Right lobe of liver (tissue), 6 donors: ENCODE measurements around the gene GRID1. TPM values are rescaled to one million over a fixed set of nuclear protein-coding genes. Genes with fewer than 3 reads are reported as not detected.

Experiments
- ATAC-seq, 4 donors: fragments of 200-7000 bp; cut with Tn5 transposase; one replicate each; pipeline ENCODE4 v1.9.1; 2020; ENCODE audit warnings: mild to moderate bottlenecking in 4 of 4, moderate library complexity in 4 of 4
- DNase-seq, 3 donors: peaks; one replicate each; pipeline ENCODE4 v3.0.0-alpha.2; 2020
- H3K27ac ChIP-seq, 3 donors: fragments of 200-600 bp; one replicate each; pipeline ENCODE4 v1.8.0; 2022
- H3K27me3 ChIP-seq, 2 donors: fragments of 200-600 bp; one replicate each; pipeline ENCODE4 v1.8.0; 2022
- H3K36me3 ChIP-seq, 4 donors: fragments of 200-600 bp; sonication (generic) in 1 of 4; one replicate each; pipeline versions ENCODE4 v1.5.1 to v1.8.0; 2017 to 2022; ENCODE audit warnings: control low read depth in 1 of 4
- H3K4me1 ChIP-seq, 4 donors: fragments of 200-600 bp; sonication (generic) in 1 of 4; one replicate each; pipeline versions ENCODE4 v1.5.1 to v1.8.0; 2017 to 2022; ENCODE audit warnings: control low read depth in 1 of 4
- H3K4me3 ChIP-seq, 3 donors: fragments of 200-600 bp; one replicate each; pipeline ENCODE4 v1.8.0; 2022
- H3K9me3 ChIP-seq, 4 donors: fragments of 200-600 bp; sonication (generic) in 1 of 4; one replicate each; pipeline versions ENCODE4 v1.5.1 to v1.8.0; 2017 to 2022; ENCODE audit warnings: control low read depth in 1 of 4
- POLR2A ChIP-seq: fragments of 450-650 bp; IDR thresholded peaks from one replicate; pipeline ENCODE4 v1.6.1; 2017; ENCODE audit warnings: antibody characterized with exemption, mild to moderate bottlenecking
- WGBS: methylation state at CpG from one replicate; pipeline ENCODE4 v1.1.6; 2018; ENCODE audit warnings: low coverage, low lambda C conversion rate; ENCODE audit not compliant: insufficient coverage; ENCODE audit errors: missing lambda C conversion rate; 5-methylcytosine and 5-hydroxymethylcytosine counted together
- intact Hi-C, 2 donors: fragments of 100-400 bp; cut with DNase I; formaldehyde crosslinking; loops; one replicate each; pipeline versions ENCODE4 v1.11.2 to v1.14.1; 2022
- total RNA-seq, 6 experiments: library from RNA; depleted of rRNA in 2 of 6; stranded (reverse); fragments of >200 nt in 2 of 6; fragmentation: NEBNext Ultra II Directional in 3 of 6; extraction: Animal tissue kit (Norgen Biotek cat#: 25700) in 3 of 6; gene quantifications; one replicate each; pipeline versions ENCODE4 v1.1.0 to v1.2.4, GENCODE V29; 2016 to 2023
- TF ChIP-seq, protein P1 (sequence below), 4 donors: fragments of 200-600 bp in 3 of 4; fragments of 450-650 bp in 1 of 4; IDR thresholded peaks; one replicate each; pipeline versions ENCODE4 v1.5.1 to v1.8.0; 2016 to 2022; ENCODE audit warnings: antibody characterized with exemption in 4 of 4, mild to moderate bottlenecking in 2 of 4
- donor health status: DM: no; HTN: yes; CAD: no.
- donor health status: DM: no; HTN: no; CAD: no.
- donor health status: DM: no; HTN: no; CAD: no.
- donor health status: DM: no; HTN: yes; CAD: no.
- donor health status: DM: no; HTN: yes; CAD: no.

Gene GRID1
- total RNA-seq, 6 experiments from 2014 or later = 0.05 to 1.9 (median 0.81) TPM

DNA sequence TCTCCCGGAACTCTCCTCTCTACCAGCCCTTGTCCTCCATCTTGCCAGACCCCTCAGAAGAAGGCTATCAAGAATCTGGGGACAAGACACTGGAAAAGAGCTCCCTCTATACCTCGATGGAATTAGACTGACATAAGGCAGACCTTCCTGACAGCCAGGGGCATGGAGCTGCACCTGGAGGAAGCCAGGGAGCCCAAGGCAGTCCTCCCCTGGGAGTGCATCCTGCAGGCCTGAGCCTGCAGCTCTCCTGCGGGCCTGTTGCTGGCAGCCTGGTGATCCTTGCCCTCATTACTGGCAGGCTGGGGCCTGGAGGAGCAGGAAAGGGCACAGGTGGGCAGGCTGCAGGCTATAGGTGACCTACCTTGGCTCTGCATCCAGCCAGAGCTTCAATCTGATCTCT, 323.4 kb downstream of the GRID1 start:
- DNase-seq = no peak
- intact Hi-C loops = no loop called here
- H3K36me3 ChIP-seq = no peaks in the 10 kb centered on the region
- no peaks in the 10 kb centered on the region for H3K27me3 ChIP-seq
- no peak for ATAC-seq
- H3K4me1 ChIP-seq = no peaks in the 10 kb centered on the region
- no peak overlapping the region for H3K27ac ChIP-seq
- no peaks in the 10 kb centered on the region for H3K9me3 ChIP-seq
- TF ChIP-seq, protein P1, sequence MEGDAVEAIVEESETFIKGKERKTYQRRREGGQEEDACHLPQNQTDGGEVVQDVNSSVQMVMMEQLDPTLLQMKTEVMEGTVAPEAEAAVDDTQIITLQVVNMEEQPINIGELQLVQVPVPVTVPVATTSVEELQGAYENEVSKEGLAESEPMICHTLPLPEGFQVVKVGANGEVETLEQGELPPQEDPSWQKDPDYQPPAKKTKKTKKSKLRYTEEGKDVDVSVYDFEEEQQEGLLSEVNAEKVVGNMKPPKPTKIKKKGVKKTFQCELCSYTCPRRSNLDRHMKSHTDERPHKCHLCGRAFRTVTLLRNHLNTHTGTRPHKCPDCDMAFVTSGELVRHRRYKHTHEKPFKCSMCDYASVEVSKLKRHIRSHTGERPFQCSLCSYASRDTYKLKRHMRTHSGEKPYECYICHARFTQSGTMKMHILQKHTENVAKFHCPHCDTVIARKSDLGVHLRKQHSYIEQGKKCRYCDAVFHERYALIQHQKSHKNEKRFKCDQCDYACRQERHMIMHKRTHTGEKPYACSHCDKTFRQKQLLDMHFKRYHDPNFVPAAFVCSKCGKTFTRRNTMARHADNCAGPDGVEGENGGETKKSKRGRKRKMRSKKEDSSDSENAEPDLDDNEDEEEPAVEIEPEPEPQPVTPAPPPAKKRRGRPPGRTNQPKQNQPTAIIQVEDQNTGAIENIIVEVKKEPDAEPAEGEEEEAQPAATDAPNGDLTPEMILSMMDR (IDR thresholded peaks at IDR 0.05) = no peak
- TF ChIP-seq POLR2A = no peak
- WGBS = 68% methylated on average over 2 of the region's 3 CpGs
- H3K4me3 ChIP-seq = no peak overlapping the region

DNA sequence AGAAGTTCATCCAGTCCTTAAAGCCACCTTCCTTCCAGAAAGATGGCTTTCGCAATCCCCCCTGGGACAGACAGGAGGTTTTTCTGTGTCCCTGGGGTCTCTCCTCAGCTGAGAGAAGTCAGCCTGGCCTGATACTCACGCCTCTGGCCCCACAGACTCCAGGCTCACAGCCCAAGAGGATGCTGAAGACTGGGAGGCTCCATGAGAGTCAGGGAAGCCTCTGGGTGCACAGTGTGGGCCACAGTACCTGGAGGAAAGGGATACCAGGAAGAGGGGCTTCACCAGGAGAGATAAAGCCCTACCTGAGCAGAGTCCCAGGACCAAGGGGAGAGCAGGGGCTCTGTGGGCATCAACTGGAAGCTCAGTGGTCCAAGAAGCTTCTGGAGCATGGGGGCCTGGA, 324.4 kb downstream of the GRID1 start:
- Histone ChIP-seq H3K4me3 (no peak overlapping the region), H3K27ac (no peak overlapping the region), H3K9me3 (no peaks in the 10 kb centered on the region), H3K36me3 (no peaks in the 10 kb centered on the region), H3K4me1 (no peaks in the 10 kb centered on the region), H3K27me3 (no peaks in the 10 kb centered on the region)
- TF ChIP-seq, protein P1 (IDR thresholded peaks at IDR 0.05) = no peak
- no peak for TF ChIP-seq POLR2A
- intact Hi-C loops = no loop called here
- WGBS = no CpG with 5 or more reads among the region's 2 CpGs
- DNase-seq = no peak
- ATAC-seq = no peak

DNA sequence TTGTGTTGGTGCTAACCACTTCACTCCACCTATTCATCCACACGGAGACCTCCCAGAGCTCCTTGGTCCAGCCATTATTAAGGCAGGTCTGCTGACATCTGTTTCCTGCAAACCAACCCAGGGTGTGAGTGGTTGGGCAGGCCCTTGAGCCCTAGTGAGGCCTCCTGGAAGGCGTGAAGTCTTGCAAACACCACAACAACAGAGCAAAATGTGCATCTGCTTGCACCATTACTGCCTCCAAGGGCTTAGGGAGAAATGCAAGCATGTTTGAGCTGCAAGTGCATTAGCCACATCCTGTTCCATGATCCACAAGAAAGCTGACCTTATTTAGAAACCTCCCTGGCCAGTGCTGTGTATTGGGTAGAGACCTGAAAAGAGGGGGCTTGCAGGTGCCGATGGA, 325.5 kb downstream of the GRID1 start:
- intact Hi-C loops = no loop called here
- no peak for TF ChIP-seq POLR2A
- no peak for DNase-seq
- no peak for ATAC-seq
- Histone ChIP-seq H3K36me3 (no peaks in the 10 kb centered on the region), H3K9me3 (no peaks in the 10 kb centered on the region), H3K4me1 (no peaks in the 10 kb centered on the region), H3K27me3 (no peaks in the 10 kb centered on the region), H3K27ac (no peak overlapping the region), H3K4me3 (no peak overlapping the region)
- 19% methylated on average over 2 of the region's 3 CpGs for WGBS

DNA sequence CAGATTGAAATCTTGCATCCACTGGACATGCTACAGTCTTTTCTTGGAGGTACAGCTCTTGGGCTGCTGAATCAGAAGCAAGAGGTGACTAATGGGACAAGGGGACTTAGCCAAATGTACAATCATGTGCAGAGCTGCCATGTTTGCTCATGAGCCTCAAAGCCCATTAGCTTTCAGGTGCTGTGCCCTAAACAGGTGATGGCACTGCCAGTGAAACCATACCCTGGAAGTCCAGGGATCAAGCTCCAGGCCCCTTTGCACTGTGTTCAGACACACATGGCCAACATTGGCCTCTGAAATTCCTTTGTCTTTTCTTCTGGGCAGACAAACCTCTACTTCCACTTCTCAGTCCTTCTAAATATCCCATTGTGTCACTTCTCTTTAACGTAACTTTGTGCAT, 328.2 kb downstream of the GRID1 start:
- intact Hi-C loops = no loop called here
- 75% methylated on average over 1 of the region's 1 CpG for WGBS

DNA sequence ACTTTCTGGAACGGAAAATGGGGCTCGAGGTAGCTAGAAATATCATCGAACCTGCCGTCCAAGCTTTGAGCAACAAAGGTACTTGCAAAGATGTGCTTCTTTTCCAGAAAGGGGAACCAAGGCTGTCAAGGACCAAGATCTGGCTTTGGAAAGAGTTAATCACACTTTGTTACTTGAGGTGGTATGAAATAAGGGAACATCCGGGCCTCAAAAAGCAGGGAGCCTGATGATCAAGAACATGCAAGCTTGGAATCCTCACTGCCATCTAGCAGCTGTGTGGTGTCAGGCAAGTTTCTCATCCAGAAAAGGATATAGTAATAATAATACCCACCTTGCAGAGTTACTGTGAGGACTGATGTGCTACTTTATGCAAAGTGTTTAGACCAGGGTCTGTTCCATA, 329.5 kb downstream of the GRID1 start:
- intact Hi-C loops = no loop called here
- ATAC-seq (no peak), DNase-seq (no peak)
- Histone ChIP-seq H3K9me3 (no peaks in the 10 kb centered on the region), H3K4me3 (no peak overlapping the region), H3K4me1 (no peaks in the 10 kb centered on the region), H3K27me3 (no peaks in the 10 kb centered on the region), H3K27ac (no peak overlapping the region), H3K36me3 (no peaks in the 10 kb centered on the region)
- TF ChIP-seq POLR2A = no peak
- TF ChIP-seq, protein P1 (IDR thresholded peaks at IDR 0.05) = no peak
- 62% methylated on average over 5 of the region's 5 CpGs for WGBS

More for the DNA sequence above, 328.2 kb downstream of the GRID1 start:
- ATAC-seq (no peak), DNase-seq (no peak)
- H3K4me1 ChIP-seq = no peaks in the 10 kb centered on the region
- no peaks in the 10 kb centered on the region for H3K36me3 ChIP-seq
- no peaks in the 10 kb centered on the region for H3K27me3 ChIP-seq
- H3K4me3 ChIP-seq = no peak overlapping the region
- H3K9me3 ChIP-seq = no peaks in the 10 kb centered on the region
- TF ChIP-seq, protein P1 (IDR thresholded peaks at IDR 0.05) = no peak
- TF ChIP-seq POLR2A = no peak
- H3K27ac ChIP-seq = no peak overlapping the region
